GM12878 (cell line): Measurements from ENCODE around the gene HLA-DQB1. TPM values are rescaled to one million over a fixed set of nuclear protein-coding genes. Genes with fewer than 3 reads are reported as not detected.
A peak's percentile ranks its signal among the peaks of the same experiment; 100 is the strongest.

ENCODE experiments used
- ASH2L ChIP-seq: fragments of 300-600, 200-600 bp; sonication (generic); IDR thresholded peaks from 2 replicates; pipeline ENCODE4 v1.6.1; 2017; ENCODE audit warnings: low read depth, mild to moderate bottlenecking, borderline replicate concordance
- BACH1 ChIP-seq: fragments of 450-650 bp; IDR thresholded peaks from 2 replicates; pipeline ENCODE4 v1.6.1; 2017; ENCODE audit warnings: mild to moderate bottlenecking, borderline replicate concordance
- BMI1 ChIP-seq: fragments of 450-650 bp; IDR thresholded peaks from 2 replicates; pipeline ENCODE4 v1.6.1; 2016; ENCODE audit warnings: mild to moderate bottlenecking, moderate library complexity, borderline replicate concordance
- CBFB ChIP-seq: IDR thresholded peaks from 2 replicates; pipeline ENCODE4 v1.6.1; 2016; ENCODE audit warnings: antibody characterized with exemption, low read depth
- CBX5 ChIP-seq: sonication (generic); IDR thresholded peaks from 2 replicates; pipeline ENCODE4 v1.6.1; 2016; ENCODE audit warnings: low read depth, moderate library complexity, mild to moderate bottlenecking, inconsistent platforms
- CREM ChIP-seq: IDR thresholded peaks from 2 replicates; pipeline ENCODE4 v1.6.1; 2014; ENCODE audit warnings: antibody characterized with exemption, low read depth
- E2F4 ChIP-seq: IDR thresholded peaks from 2 replicates; pipeline ENCODE4 v1.6.1; 2012; ENCODE audit warnings: low read depth, low read length, improper control_type of control experiment
- EP300 ChIP-seq, 2 experiments: fragments of 150-350 bp in 1 of 2; IDR thresholded peaks; 2 replicates each; pipeline ENCODE4 v1.6.1; 2011 to 2012; ENCODE audit warnings: low read depth in 2 of 2, low read length in 2 of 2, borderline replicate concordance in 1 of 2, improper control_type of control experiment in 1 of 2, inconsistent platforms in 1 of 2; ENCODE audit not compliant: control insufficient read depth in 1 of 2
- GABPA ChIP-seq: IDR thresholded peaks from 2 replicates; pipeline ENCODE4 v1.6.1; 2014; ENCODE audit warnings: antibody characterized with exemption, low read depth, mild to moderate bottlenecking, inconsistent platforms
- MAX ChIP-seq: IDR thresholded peaks from 2 replicates; pipeline ENCODE4 v1.6.1; 2012; ENCODE audit warnings: low read depth, low read length, improper control_type of control experiment
- MYB ChIP-seq: fragments of 150-350 bp; IDR thresholded peaks from 2 replicates; pipeline ENCODE4 v1.6.1; 2014; ENCODE audit warnings: mild to moderate bottlenecking, low read depth, low read length, borderline replicate concordance
- NKRF ChIP-seq: fragments of 450-650 bp; conservative IDR thresholded peaks from 2 replicates; pipeline ENCODE4 v1.6.1; 2017; ENCODE audit warnings: mild to moderate bottlenecking, moderate library complexity
- NR2C1 ChIP-seq: fragments of 450-650 bp; IDR thresholded peaks from 2 replicates; pipeline ENCODE4 v1.6.1; 2017; ENCODE audit warnings: antibody characterized with exemption, mild to moderate bottlenecking, moderate library complexity
- NR2C2 ChIP-seq: IDR thresholded peaks from 2 replicates; pipeline ENCODE4 v1.6.1; 2011; ENCODE audit warnings: borderline replicate concordance, low read depth; ENCODE audit not compliant: control insufficient read depth, insufficient read length
- NR2F1 ChIP-seq: fragments of 450-650 bp; conservative IDR thresholded peaks from 2 replicates; pipeline ENCODE4 v1.6.1; 2017; ENCODE audit warnings: mild to moderate bottlenecking
- NRF1 ChIP-seq: conservative IDR thresholded peaks from 2 replicates; pipeline ENCODE4 v1.6.1; 2011; ENCODE audit warnings: mild to moderate bottlenecking, low read depth, low read length, improper control_type of control experiment
- POLR2AphosphoS5 ChIP-seq: IDR thresholded peaks from 2 replicates; pipeline ENCODE4 v1.6.1; 2011; ENCODE audit warnings: mild to moderate bottlenecking, low read length, inconsistent platforms
- RFX5 ChIP-seq: IDR thresholded peaks from 2 replicates; pipeline ENCODE4 v1.6.1; 2011; ENCODE audit warnings: low read depth, low read length, improper control_type of control experiment
- SMAD5 ChIP-seq: IDR thresholded peaks from 2 replicates; pipeline ENCODE4 v1.6.1; 2016; ENCODE audit warnings: antibody characterized with exemption, low read depth
- SMARCA5 ChIP-seq: fragments of 450-650 bp; IDR thresholded peaks from 2 replicates; pipeline ENCODE4 v1.6.1; 2017; ENCODE audit warnings: mild to moderate bottlenecking
- polyA plus RNA-seq, 11 experiments: library from polyadenylated mRNA; depleted of rRNA in 4 of 11; unstranded in 6 of 11; stranded (reverse) in 5 of 11; fragments of >200 nt; fragmentation: Nextera tagmentation in 4 of 11; fragmentation: Illumina TruSeq in 1 of 11; extraction: Ambion mirVana in 4 of 11; extraction: Trizol in 1 of 11; gene quantifications; 1 replicate in 1 of 11; 2 replicates in 10 of 11; pipeline versions ENCODE4 v1.2.1 to v1.2.3, GENCODE V29; 2011 to 2016; ENCODE audit warnings: inconsistent platforms in 2 of 11, missing spikeins in 2 of 11, low read depth in 1 of 11
- total RNA-seq, 4 experiments: library from RNA; depleted of rRNA in 3 of 4; stranded (reverse); fragments of >200 nt in 3 of 4; fragmentation: Illumina TruSeq in 1 of 4; extraction: Trizol in 1 of 4; gene quantifications; 2 replicates each; pipeline versions ENCODE4 v1.2.1 to v1.2.3, GENCODE V29; 2013 to 2021

Gene HLA-DQB1
- total and polyA plus RNA-seq, 10 of the 15 experiments (the other 5 are each of a cell fraction or from before 2014, with no cell fraction given): 38.1 to 403 (median 91.4) TPM

- TF ChIP-seq MAX (no peak), MYB (no peak), NR2C2 (no peak), GABPA (no peak), SMARCA5 (no peak), NKRF (no peak), E2F4 (no peak), POLR2AphosphoS5 (peak; percentile 83), RFX5 (no peak), CBX5 (no peak), EP300 (IDR thresholded peaks at IDR 0.05; ENCODE audit: borderline replicate concordance in 1 of 2, control insufficient read depth in 1 of 2, low read depth in 2 of 2, low read length in 2 of 2) (no peak), NRF1 (no peak), CBFB (no peak), SMAD5 (peak; percentile 53; the same call in 1 of the 2 replicates), NR2C1 (0 out of 2 replicates have a peak, but pooled peaks have one; percentile 19), ASH2L (no peak), NR2F1 (0 out of 2 replicates have a peak, but pooled peaks have one; percentile 20), CREM (no peak), BACH1 (peak; percentile 15; the same call in 1 of the 2 replicates), BMI1 (no peak)
Measured at GRCh38 chr6:32639440-32640394, 26.7 kb downstream of the HLA-DQB1 start (continued).
